Activated CD4-positive, alpha-beta T cell treated with anti-CD3 and anti-CD28 coated beads for 48 hours (primary cell): ENCODE data around the gene PPP1R9B.

Experiments
- DNase-seq: peaks from one replicate; pipeline ENCODE4 v3.0.0-alpha.2; 2020

The PPP1R9B gene

DNA sequence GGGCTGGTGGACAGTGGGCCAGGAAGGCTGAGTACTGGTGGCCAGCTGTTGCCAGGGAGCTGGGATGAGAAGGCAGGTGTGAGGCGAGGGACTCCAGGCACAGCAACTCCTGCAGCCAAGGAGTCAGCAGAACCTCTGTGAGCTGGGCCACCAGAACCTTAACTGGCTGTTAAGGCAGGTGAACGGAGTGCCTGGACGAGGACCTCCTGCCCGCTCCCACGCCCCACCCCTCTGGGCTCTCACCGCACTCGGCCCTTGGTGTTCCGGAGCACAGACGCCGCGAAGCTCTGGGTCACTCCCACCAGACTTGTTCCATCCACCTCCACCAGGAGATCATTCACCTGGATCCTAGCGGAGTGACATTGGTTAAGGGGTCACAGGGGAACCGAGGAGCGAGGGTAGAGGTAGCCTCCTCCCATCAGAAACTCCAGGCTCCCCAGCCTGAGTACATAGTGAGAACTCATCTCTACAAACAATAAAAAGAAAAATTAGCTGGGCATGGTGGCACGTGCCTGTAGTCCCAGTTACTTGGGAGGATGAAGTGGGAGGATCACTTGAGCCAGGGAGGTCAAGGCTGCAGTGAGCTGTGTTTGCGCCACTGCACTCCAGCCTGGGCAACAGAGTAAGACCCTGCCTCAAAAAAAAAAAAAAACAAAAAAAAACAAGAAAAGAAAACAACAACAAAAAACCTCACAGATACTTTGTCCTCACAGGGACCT lies 9.3 kb downstream of the PPP1R9B start:
- DNase-seq, result no peak

DNA sequence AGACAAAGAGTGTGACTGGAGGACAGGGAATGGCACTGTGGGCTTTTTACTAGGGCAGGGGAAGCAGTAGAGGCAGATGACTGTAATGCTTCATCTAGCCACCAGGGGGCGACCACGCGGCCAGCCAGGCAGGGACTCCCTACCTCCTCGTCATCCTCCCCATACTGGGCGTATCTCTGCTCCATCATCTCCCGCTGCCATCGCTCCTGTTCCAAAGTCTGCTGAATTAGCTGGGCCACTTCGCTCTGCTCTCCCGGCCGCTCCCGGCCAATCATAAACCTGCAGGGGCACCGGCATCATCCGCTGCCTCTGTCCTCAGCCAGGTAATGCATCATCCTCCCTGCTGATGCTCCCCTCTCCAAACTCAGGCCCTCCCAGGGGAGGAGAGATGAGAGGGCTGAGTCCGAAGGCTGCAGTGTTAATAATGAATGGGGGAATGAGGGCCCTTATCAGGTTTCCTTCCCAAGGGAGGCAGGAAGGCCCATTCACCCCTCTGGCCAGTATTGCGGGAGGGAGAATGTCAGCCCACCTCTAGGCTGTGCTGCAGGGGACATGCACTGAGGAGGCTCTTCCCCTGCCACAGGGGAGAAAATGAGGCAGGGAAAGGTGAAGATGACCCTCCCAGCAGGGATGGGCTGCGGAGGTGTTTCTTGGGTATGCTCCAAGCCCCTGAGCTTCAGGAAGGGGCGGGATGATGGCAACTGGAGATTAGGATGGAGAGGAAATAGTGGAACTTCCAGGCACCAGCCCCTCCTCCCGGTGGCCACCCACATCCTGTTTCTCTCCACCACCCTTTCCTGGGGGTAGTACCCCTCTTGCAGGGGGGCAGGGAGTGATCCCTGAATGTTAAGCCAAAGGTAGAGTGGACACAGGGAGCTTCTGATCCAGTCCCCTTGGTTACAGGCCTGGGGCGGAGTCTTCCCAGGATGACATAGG lies 10.3 kb downstream of the PPP1R9B start:
- peak; percentile 90 for DNase-seq

- no peak for DNase-seq
These were observed 11.2 kb downstream of the PPP1R9B start for GRCh38 chr17:50139185-50139783.

- DNase-seq, result no peak
These were observed 13.4 kb downstream of the PPP1R9B start for GRCh38 chr17:50137042-50137441.

GRCh38 chr17:50136096-50136687 lies 14.3 kb downstream of the PPP1R9B start:
- no peak for DNase-seq

DNA sequence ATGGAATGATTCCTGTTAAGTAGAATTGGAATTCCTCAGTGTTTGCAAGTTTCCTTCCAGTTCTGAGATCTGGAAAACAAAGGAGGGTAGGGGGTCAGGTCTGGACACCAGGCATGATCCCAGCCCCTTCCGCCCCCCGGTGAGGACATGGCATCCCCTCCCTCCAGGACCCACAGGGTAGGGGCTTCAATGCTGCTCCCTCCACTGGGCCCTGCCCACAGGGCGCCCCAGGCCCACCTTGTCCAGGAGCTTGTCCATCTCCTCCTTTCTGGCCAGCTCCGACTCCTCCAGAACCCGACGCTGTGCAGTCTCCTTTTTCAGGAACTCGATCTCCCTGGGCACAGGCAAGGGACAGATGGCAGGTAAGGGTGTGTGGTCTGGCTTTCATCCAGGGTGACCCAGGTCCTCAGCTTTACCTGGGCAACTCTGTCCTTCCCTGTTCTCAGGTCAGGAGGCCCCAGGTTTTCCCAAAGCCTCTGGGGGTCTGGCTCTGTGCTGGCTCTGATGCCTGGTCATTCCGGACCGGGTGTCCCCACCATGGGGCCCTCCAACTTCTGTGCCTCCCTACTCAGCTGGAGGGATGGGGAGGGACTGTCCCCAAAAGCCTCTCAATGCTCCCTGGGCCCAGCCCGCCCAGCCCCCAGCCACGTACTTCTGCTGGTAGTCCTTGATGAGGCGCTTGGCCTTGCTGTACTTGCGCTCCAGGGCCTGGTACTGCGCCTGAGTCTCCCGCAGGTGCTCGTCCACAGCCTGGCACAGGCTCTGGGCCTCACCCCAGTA lies 15.0 kb downstream of the PPP1R9B start:
- no peak for DNase-seq

DNA sequence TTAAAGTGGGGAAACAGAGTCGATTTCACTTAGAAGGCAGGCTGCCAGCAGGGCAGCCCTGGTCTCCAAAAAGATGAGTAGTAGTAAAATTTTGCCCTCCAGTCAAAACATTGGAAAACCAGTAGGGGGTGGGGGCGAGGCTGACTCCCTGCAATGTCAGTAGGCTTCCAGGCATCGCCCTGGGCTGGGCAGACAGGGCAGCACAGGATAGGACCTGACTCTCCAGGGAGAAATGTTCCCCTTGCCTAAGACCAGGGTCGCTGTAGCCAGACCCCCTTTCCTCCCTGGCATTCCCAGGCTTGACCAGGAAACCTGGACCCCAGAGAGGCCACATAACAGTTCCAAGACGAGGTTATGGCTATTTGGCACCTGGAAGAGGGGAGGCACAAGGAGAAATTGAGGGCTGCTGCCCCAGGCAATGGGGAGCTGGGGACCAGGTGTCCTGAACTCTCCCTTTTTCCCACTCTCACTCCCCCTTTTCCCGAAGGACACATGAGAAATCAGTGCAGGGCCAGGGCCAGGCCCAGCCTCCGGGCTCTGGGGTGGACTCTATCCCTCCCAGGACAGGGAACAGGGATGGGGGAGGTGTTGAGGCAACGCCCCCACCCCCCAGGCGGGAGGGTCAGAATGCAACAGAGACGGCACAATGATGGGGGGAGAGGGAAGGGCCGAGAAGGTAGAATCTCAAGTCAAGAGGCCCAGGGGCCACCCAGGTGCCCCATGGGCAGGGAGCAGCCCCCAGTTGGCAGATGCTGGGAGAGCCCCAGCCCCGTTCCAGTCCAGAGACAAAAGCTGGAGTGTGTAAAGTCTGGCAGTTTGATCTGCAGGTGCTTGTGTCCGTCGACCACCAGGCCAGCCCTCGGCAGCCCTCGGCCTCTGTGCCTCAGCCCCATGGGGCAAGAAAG lies 16.0 kb downstream of the PPP1R9B start:
- DNase-seq, result no peak

GRCh38 chr17:50133769-50134099 lies 16.7 kb downstream of the PPP1R9B start:
- DNase-seq, result no peak

- DNase-seq, result no peak
These were observed 17.3 kb downstream of the PPP1R9B start for GRCh38 chr17:50133028-50133768.

DNA sequence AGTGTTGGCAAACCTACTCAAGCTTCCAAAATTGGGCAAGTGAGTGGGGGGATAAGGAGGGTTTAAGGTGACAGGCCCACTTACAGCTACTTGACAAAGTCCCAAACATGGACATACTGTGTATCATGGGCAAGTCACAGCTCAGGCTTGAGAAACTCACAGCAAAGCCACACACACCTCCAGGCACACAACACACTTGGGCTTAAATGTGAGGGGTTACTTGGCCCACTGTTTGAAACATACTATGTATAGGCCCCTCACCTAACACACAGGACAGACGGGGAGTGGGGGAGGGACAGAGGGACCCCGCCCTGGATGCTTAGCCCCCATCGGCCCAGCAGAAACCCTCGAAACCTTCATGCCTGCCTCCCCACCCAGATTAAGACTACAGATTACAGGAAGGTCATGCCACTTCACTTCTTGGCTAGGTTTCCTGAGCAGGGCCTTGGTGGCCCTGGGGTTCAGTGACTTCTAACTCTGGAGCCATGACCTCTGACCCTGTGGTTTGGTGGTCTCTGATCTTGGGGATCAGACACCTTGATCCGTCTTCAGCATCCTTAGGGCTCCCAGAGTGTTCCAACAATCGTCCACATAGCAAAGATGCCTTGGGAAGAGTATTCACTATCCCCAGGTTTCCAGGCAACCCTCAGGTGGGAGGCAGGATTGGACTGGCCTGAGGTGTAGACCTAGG lies 18.2 kb downstream of the PPP1R9B start:
- no peak for DNase-seq

DNA sequence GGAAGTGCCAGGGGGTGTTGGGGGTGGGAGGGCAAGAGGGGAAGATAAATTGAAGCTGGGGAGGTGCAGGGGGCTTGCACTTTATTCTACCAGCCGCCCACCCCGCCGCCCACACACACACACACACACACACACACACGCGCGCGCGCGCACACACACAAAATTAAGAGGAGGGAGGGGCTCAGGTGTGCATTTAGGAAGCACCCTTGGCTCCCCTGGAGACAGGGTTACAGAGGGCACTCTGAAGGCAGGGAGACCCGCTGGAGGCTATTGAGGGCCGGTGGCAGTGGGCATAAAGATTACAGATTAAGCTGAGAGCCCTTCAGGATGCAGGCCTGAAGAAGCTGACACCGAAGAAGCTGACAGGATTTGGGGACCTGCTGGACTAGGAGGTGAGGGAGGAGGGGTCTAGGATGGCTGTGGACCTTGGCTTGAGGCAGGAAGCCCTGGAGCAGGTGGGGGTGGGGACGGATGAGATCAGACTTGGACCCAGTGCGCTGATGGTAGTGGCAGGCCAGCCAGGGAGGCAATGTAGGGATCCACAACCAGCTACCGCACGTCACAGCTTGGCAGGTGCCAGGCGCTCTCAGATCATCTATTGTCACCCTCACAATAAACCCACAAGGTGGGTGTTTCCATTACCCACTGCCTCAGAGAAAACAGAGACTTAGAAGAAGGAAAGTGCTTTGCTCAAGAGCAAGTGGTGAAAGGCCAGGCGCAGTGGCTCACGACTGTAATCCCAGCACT lies 19.7 kb downstream of the PPP1R9B start:
- DNase-seq, result no peak

DNA sequence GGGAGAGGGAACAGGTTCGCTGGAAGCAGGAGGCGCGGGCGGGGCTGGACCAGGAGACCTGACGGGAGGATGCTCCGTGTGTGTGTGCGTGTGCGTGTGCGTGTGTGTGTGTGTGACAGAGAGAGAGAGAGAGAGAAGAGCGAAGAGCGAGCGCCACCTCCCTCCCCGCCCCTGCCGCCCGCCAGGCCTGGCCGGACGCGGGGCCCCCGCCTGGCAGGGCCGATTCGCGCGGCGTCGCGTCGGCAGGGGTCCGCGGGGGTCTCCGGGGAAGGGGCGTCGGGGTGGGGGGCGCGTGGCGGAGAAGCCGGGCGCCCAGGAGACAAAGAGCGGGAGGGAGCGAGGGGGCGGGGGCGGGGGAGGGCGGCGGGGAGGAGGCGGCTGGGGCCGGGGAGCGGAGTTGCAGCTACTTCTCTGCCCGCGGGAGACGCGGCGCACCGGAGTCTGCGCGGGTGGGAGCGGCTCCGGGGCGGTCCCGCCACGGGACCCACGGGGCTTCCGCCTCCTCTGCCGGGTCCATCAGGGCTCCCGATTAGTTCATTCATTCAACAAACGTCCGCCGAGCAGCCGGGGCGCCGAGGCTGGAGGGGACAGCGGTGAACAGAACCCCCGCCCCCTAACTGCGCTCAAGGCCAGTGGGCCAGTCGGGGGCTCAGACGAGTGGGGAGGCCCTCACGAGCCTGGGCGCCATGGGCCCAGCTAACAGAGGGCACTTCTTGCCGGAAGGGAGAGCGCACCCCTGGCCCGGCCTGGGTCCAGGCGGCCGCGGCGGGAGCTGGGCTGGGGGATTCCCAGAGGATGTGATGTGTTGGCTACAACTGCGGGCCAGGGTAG lies 20.5 kb downstream of the PPP1R9B start, which contains the start of gene SAMD14:
Gene SAMD14 (minus strand): TSS at position 433 of the 831 bp plus-strand sequence. CDS start 5,201 bp downstream, outside the sequence.
- DNase-seq, result peak; percentile 46

DNA sequence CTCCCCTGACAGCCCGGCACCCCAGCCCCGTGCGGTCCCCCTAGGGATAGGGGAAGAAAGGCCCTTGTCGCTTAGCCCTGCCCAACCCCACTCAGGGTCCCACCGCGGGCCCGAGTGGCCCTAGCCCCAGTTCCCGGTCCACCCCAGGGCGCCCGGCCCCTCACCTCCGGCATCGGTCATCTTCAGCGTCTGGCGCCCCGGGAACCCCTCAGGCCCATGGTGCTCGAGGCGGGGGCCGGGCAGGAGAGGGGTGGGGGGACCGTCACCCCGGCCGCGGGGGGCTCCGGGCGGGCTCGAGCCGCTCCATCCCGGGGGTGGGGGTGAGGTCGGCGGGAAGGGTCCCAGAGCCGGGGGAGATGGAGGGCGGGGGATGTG lies 21.1 kb downstream of the PPP1R9B start:
- no peak for DNase-seq

GRCh38 chr17:50128441-50129352 lies 21.8 kb downstream of the PPP1R9B start:
- no peak for DNase-seq

- no peak for DNase-seq
These were observed 22.6 kb downstream of the PPP1R9B start for GRCh38 chr17:50127697-50128361.

- DNase-seq, result no peak
These were observed 25.0 kb downstream of the PPP1R9B start for GRCh38 chr17:50125420-50125997.
